ENCODE results near the gene NPBWR2. TPM values are rescaled to one million over a fixed set of nuclear protein-coding genes. Genes with fewer than 3 reads are reported as not detected.

NPBWR2 gene
- total RNA-seq (not detected), polyA plus RNA-seq (not detected)

- TF ChIP-seq CTCF (IDR thresholded peaks at IDR 0.05): no peak
- H3K27ac ChIP-seq: no peak within 1 kb of the TSS
- WGBS, 2 donors: 48 to 66% methylated on average over 22 of the region's 22 CpGs
- no peak for ATAC-seq
- H3K4me1 ChIP-seq: no peaks in the 10 kb centered on the region
- DNase-seq: peak in 2 of 6 donors; percentile 50 to 53
- H3K27me3 ChIP-seq: no peaks in the 10 kb centered on the region
- intact Hi-C loops (cut with DNase I): no loop called here
- no peaks in the 10 kb centered on the region for H3K9me3 ChIP-seq
- H3K36me3 ChIP-seq: no peaks in the 10 kb centered on the region
- no peak for FAIRE-seq
- no peak within 1 kb of the TSS for H3K4me3 ChIP-seq
Measured at GRCh38 chr20:64106981-64107735, at the start of gene NPBWR2. NPBWR2 (minus strand) TSS chr20:64107565; CDS start chr20:64106831, 734 bp downstream.

GRCh38 chr20:64156136-64156885, 48.9 kb upstream of the NPBWR2 start:
- ATAC-seq (no peak), DNase-seq (peak in 1 of 6 donors; percentile 34), FAIRE-seq (no peak)
- intact Hi-C loops (cut with DNase I): no loop called here
- H3K27me3 ChIP-seq: peaks cover 0 to 13% (median 0%) of the 10 kb centered on the region in 4 donors
- H3K4me1 ChIP-seq: no peaks in the 10 kb centered on the region
- H3K36me3 ChIP-seq: no peaks in the 10 kb centered on the region
- H3K27ac ChIP-seq: no peak overlapping the region
- H3K9me3 ChIP-seq: no peaks in the 10 kb centered on the region
- 55 to 72% methylated on average over 9 of the region's 9 CpGs for WGBS, 2 donors
- H3K4me3 ChIP-seq: no peak overlapping the region
- TF ChIP-seq CTCF (IDR thresholded peaks at IDR 0.05): no peak

GRCh38 chr20:64155258-64156135, 48.1 kb upstream of the NPBWR2 start:
- Histone ChIP-seq H3K9me3 (no peaks in the 10 kb centered on the region), H3K27me3 (peaks cover 0 to 5% (median 0%) of the 10 kb centered on the region in 4 donors), H3K4me3 (no peak overlapping the region), H3K27ac (no peak overlapping the region), H3K4me1 (no peaks in the 10 kb centered on the region), H3K36me3 (no peaks in the 10 kb centered on the region)
- DNase-seq (peak in 1 of 6 donors; percentile 38), ATAC-seq (peak in 2 of 4 donors; percentile 21), FAIRE-seq (no peak)
- no peak for TF ChIP-seq CTCF (IDR thresholded peaks at IDR 0.05)
- intact Hi-C loops (cut with DNase I): no loop called here
- WGBS, 2 donors: 45 to 73% methylated on average over 22 of the region's 22 CpGs

- no peak for FAIRE-seq
- Histone ChIP-seq H3K4me1 (no peaks in the 10 kb centered on the region), H3K36me3 (no peaks in the 10 kb centered on the region), H3K9me3 (no peaks in the 10 kb centered on the region), H3K4me3 (no peak overlapping the region), H3K27ac (no peak overlapping the region), H3K27me3 (peaks cover 0 to 3% (median 0%) of the 10 kb centered on the region in 4 donors)
- intact Hi-C loops (cut with DNase I): no loop called here
- 58 to 67% methylated on average over 9 of the region's 9 CpGs for WGBS, 2 donors
- ATAC-seq: no peak
- TF ChIP-seq CTCF (IDR thresholded peaks at IDR 0.05): no peak
- no peak for DNase-seq
Measured at GRCh38 chr20:64154590-64155257, 47.4 kb upstream of the NPBWR2 start.

All from pancreas (tissue), 10 donors.